Tibial nerve (tissue), 4 donors: ENCODE measurements around the gene SCARF1.

ENCODE experiments used
- EP300 ChIP-seq, 2 donors: sonication (generic); formaldehyde crosslinking; IDR thresholded peaks; one replicate each; pipeline ENCODE4 v1.6.1; 2017; ENCODE audit warnings: antibody characterized with exemption in 2 of 2, mild to moderate bottlenecking in 1 of 2
- POLR2A ChIP-seq, 2 donors: fragments of 450-650 bp; IDR thresholded peaks; one replicate each; pipeline ENCODE4 v1.6.1; 2017; ENCODE audit warnings: antibody characterized with exemption in 2 of 2, mild to moderate bottlenecking in 2 of 2, moderate library complexity in 2 of 2
- TF ChIP-seq, protein P1 (sequence below), 5 experiments: fragments of 200-600 bp in 3 of 5; fragments of 450-650 bp in 2 of 5; sonication (generic) in 3 of 5; IDR thresholded peaks; one replicate each; pipeline ENCODE4 v1.5.1; 2016 to 2019; ENCODE audit warnings: antibody characterized with exemption in 5 of 5, mild to moderate bottlenecking in 3 of 5, moderate library complexity in 2 of 5

DNA sequence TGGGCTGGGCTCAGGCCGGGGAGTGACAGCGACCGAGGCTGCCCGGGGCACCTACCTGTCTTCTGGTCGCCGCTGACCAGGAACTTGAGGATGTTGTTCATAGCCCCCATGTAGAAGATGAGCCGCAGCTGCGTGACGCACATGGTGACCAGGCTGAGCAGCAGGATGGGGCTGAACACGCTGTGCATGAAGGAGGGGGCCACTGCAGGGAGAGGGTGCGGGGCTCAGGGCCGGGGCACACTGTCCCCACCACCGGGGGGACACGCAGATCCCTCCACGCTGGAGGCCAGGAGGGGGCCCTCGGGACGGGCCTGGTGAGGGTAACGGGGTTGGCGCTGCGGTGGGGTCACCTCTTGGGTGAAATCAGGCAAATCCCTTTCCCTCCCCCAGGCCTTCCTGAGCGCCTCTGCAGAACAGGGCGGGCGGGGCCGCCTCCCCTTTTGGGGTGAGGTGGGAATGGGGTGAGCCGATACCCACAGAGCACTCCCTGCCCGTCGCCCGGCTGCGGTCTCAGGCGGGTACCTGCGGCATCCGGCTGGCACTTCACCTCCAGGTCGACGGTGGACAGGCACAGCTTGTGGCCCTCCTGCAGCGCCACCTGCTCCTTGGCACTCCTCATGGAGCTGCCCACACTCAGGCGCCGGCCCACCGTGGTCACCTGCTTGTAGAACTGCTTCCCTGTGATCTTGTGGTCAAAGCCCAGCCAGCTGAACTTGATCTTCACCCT, 54.6 kb downstream of the SCARF1 start:
- TF ChIP-seq, protein P1, sequence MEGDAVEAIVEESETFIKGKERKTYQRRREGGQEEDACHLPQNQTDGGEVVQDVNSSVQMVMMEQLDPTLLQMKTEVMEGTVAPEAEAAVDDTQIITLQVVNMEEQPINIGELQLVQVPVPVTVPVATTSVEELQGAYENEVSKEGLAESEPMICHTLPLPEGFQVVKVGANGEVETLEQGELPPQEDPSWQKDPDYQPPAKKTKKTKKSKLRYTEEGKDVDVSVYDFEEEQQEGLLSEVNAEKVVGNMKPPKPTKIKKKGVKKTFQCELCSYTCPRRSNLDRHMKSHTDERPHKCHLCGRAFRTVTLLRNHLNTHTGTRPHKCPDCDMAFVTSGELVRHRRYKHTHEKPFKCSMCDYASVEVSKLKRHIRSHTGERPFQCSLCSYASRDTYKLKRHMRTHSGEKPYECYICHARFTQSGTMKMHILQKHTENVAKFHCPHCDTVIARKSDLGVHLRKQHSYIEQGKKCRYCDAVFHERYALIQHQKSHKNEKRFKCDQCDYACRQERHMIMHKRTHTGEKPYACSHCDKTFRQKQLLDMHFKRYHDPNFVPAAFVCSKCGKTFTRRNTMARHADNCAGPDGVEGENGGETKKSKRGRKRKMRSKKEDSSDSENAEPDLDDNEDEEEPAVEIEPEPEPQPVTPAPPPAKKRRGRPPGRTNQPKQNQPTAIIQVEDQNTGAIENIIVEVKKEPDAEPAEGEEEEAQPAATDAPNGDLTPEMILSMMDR (IDR thresholded peaks at IDR 0.05) = no peak
- TF ChIP-seq POLR2A (IDR thresholded peaks at IDR 0.05) (no peak), EP300 (IDR thresholded peaks at IDR 0.05) (no peak)
